ENCODE results near the gene PRSS36.
"Not testable (repeated sequence)": the region's sequence is repeated elsewhere in the genome, so short reads cannot be mapped to it uniquely, and the experiment has no call there.

Gene PRSS36

GRCh38 chr16:31168848-31169247, 19.0 kb upstream of the PRSS36 start:
- H3K4me3 ChIP-seq (ENCODE audit: low read depth, low read length): no peak overlapping the region
- DNase-seq (ENCODE audit: low read depth): no peak
- TF ChIP-seq CTCF (IDR thresholded peaks at IDR 0.05; ENCODE audit: control insufficient read depth, extremely low read depth, insufficient read depth): no peak

- no peak overlapping the region for H3K4me3 ChIP-seq (ENCODE audit: low read depth, low read length)
- TF ChIP-seq CTCF (IDR thresholded peaks at IDR 0.05; ENCODE audit: control insufficient read depth, extremely low read depth, insufficient read depth): no peak
- no peak for DNase-seq (ENCODE audit: low read depth)
Measured at GRCh38 chr16:31167315-31167714, 17.4 kb upstream of the PRSS36 start.

- H3K4me3 ChIP-seq (ENCODE audit: low read depth, low read length): no peak overlapping the region
- no peak for TF ChIP-seq CTCF (IDR thresholded peaks at IDR 0.05; ENCODE audit: control insufficient read depth, extremely low read depth, insufficient read depth)
- no peak for DNase-seq (ENCODE audit: low read depth)
Measured at GRCh38 chr16:31157136-31157535, 7.3 kb upstream of the PRSS36 start.

- not testable (repeated sequence) for DNase-seq (ENCODE audit: low read depth); H3K4me3 ChIP-seq (ENCODE audit: low read depth, low read length)
Measured at GRCh38 chr16:31150976-31151375, 1.1 kb upstream of the PRSS36 start.

GRCh38 chr16:31149332-31149731, 534 bp downstream of the PRSS36 start:
- TF ChIP-seq CTCF (IDR thresholded peaks at IDR 0.05; ENCODE audit: control insufficient read depth, extremely low read depth, insufficient read depth): no peak
- DNase-seq (ENCODE audit: low read depth): no peak
- no peak overlapping the region for H3K4me3 ChIP-seq (ENCODE audit: low read depth, low read length)

GRCh38 chr16:31148896-31149295, 970 bp downstream of the PRSS36 start:
- no peak for TF ChIP-seq CTCF (IDR thresholded peaks at IDR 0.05; ENCODE audit: control insufficient read depth, extremely low read depth, insufficient read depth)
- no peak for DNase-seq (ENCODE audit: low read depth)
- H3K4me3 ChIP-seq (ENCODE audit: low read depth, low read length): no peak overlapping the region

GRCh38 chr16:31148281-31148728, 1.6 kb downstream of the PRSS36 start:
- no peak for DNase-seq (ENCODE audit: low read depth)
- no peak overlapping the region for H3K4me3 ChIP-seq (ENCODE audit: low read depth, low read length)
- no peak for TF ChIP-seq CTCF (IDR thresholded peaks at IDR 0.05; ENCODE audit: control insufficient read depth, extremely low read depth, insufficient read depth)

Data from LNCaP clone FGC (cell line).